DMS79 treated with DMSO at 0.1 percent for 48 hours (cell line): ENCODE measurements around the gene FBXO7.

Experiments used
- DNase-seq: peaks from one replicate; lab custom pipeline; 2025; lab: John Stamatoyannopoulos, UW

FBXO7 gene

GRCh38 chr22:32531931-32532819 lies 57.6 kb downstream of the FBXO7 start:
- no peak for DNase-seq

DNA sequence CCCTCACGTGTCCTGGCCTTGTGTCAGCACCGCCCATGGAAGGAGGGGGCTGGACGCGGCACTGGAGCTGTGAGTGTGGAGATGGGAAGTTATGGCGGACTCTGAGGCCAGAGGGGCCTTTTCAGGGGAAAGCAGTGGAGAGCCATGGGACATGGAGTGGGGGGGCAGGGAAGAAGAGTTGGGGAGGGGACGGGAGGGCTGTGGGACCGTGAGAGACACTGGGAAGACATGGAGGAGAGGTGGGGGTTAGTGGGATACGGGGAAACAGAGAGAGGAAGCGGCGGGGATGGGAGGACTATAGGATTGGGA lies 58.2 kb downstream of the FBXO7 start:
- no peak for DNase-seq

DNA sequence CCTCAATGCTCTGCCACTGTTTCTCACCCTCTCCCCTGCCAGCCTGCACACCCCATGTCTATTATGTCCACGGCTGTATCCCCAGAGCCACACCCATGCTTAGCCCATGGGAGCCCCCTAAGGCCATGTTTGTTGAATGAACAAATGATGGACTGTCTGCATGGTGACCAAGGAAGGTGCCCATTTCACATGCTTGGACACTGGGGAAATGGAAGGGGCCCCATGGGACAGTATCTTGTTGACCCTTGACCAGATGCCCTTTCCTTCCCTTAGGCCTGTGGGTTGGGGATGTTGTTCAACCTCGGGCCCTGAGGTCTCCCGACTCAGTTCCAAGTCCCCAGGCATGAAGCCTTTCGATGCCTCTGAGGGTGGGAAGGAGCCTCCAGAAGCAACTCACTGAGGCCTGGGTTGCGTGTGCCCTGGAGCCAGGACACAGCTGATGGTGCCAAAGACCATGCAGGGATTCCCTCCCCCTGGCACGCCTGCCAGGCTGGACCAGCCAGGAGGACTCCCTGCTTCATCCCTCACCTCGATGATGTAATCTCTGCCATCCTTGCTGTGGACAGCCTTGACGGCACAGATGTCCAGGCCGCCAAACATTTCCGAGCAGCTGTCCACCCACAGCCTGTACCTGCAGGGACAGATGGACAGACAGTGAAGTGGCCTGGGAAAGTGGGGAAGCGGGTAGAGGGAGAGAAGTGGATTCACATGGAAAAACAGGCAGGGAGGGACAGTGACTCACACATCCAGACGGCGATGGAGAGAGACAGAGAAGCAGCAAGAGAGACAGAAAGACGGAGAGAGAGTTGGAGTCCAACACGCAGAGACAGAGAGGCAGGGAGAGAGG lies 58.9 kb downstream of the FBXO7 start:
- no peak for DNase-seq

- no peak for DNase-seq
These were observed 59.9 kb downstream of the FBXO7 start for GRCh38 chr22:32534252-32535235.

- DNase-seq, result no peak
These were observed 61.0 kb downstream of the FBXO7 start for GRCh38 chr22:32535531-32536190.

GRCh38 chr22:32536352-32536751 lies 61.7 kb downstream of the FBXO7 start:
- DNase-seq, result no peak

- no peak for DNase-seq
These were observed 63.9 kb downstream of the FBXO7 start for GRCh38 chr22:32538521-32538920.

DNA sequence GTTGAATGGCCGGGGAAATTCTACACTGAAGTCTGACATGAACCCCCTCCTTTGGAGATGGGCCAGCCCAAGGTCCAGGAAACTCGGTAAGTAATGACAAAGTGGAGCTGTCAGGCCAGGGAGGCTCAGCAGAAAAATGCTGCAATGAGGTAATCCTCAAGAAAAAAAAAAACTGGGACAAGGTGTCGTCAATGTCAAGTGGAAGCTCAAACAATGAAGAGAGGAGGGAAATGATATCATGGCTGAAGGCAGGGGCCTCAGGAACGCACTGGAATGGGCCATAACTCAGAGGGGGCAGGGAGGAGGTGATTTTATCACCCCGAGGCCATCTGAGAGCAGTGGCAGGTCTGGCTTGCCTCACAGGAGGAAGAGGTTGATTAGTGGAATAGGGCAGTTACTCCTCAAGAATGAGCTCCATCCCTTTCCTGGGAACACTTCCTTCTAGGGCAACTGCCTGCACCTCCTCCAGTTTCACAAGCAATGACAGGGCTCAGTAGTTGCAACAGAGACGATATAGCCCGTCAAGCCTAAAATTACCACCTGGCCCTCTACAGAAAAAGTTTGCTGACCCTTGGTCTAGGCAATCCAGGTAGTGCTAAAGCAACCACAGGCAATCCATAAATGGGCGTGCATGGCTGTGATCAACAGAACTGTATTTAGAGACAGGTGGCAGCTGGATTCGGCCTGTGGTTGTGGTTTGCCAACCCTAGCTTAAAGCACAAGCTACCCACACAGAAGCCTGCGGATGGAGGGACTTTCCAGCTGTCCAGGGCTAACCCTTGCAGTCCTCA lies 65.2 kb downstream of the FBXO7 start:
- DNase-seq, result no peak

GRCh38 chr22:32541481-32541880 lies 66.9 kb downstream of the FBXO7 start:
- no peak for DNase-seq

- DNase-seq, result no peak
These were observed 67.6 kb downstream of the FBXO7 start for GRCh38 chr22:32542066-32542676.

DNA sequence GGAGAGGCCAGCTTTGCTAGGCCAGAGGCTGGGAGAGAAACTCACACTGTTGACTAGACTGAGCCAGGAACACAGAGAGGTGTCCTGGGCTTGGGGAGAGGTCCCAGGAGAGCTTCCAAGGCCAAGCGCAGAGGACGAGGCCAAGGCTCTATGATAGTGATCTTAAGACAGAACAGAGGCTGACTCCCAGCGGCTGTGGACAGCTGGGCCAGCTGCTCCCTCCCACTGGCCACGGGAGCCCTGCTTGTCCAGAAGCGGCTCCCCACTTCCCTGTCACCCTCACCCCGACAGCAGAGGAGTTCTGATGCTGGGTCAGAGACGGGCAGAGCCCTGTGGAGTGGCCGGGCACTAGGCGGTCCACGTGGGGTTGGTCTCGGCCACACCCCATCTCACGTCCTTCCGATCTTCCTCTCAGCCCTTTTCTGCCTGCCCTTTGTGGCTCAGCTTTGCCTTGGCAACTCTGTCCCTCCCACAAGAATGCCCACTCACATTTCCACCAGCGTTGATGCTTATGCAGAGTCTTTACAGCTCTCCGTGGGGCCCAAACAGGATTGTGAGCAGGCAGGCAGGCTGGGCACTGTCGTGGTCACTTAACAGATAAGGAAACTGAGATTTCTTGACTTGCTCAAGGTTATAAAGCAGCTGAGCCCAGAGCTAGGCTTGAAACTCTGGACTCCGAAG lies 68.2 kb downstream of the FBXO7 start:
- DNase-seq, result no peak

GRCh38 chr22:32544953-32545558 lies 70.4 kb downstream of the FBXO7 start:
- no peak for DNase-seq

GRCh38 chr22:32545801-32546200 lies 71.2 kb downstream of the FBXO7 start:
- no peak for DNase-seq

GRCh38 chr22:32546496-32546895 lies 71.9 kb downstream of the FBXO7 start:
- DNase-seq, result no peak

DNA sequence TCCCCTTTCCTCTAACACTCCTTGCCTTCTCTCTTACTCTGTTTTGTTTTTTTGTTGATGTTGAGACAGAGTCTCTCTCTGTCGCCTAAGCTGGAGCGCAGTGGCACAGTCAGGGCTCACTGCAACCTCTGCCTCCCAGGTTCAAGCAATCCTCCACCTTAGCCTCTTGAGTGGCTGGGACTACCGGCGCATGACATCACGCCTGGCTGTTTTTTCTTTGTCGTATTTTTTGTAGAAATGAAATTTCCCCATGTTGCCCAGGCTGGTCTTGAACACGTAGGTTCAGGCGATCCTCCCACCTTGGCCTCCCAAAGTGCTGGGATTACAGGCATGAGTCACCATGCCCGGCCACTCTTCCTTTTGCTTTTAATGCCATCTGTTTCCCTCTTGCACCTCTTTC lies 72.3 kb downstream of the FBXO7 start:
- DNase-seq, result no peak

GRCh38 chr22:32548039-32548438 lies 73.4 kb downstream of the FBXO7 start:
- DNase-seq, result no peak
